Measurements from ENCODE around the gene SPOPL.

SPOPL gene

GRCh38 chr2:138548796-138549195 is 47.2 kb downstream of the SPOPL start:
- Histone ChIP-seq H3K9me3 (ENCODE audit: control insufficient read depth, insufficient read depth, low read depth, low read length) (no peaks in the 10 kb centered on the region), H3K4me1 (ENCODE audit: control insufficient read depth, insufficient read depth, low read length) (peaks cover 6% of the 10 kb centered on the region), H3K27ac (ENCODE audit: extremely low read depth, low read depth, low read length) (no peak overlapping the region), H3K4me3 (ENCODE audit: low read depth, low read length) (no peak overlapping the region), H3K36me3 (ENCODE audit: control insufficient read depth in 2 of 2, insufficient read depth in 1 of 2, low read length in 2 of 2) (peaks cover 12 to 18% of the 10 kb centered on the region in 2 experiments; a peak in 2 of 3 replicates)
- ChIA-PET POLR2A (interaction anchor here (0.7 kb wide), 1 partner anchor 83 kb away, joined by 10 read pairs; no protein-coding TSS in a partner anchor), CTCF (no interaction called here)
- no peak for TF ChIP-seq ZNF560 (tag by site-specific recombination; IDR thresholded peaks at IDR 0.05; ENCODE audit: borderline replicate concordance)
- TF ChIP-seq SP2 (tag by site-specific recombination; IDR thresholded peaks at IDR 0.05): no peak
- no peak for TF ChIP-seq ZNF112 (tag by site-specific recombination; IDR thresholded peaks at IDR 0.05)
- TF ChIP-seq, protein P1, sequence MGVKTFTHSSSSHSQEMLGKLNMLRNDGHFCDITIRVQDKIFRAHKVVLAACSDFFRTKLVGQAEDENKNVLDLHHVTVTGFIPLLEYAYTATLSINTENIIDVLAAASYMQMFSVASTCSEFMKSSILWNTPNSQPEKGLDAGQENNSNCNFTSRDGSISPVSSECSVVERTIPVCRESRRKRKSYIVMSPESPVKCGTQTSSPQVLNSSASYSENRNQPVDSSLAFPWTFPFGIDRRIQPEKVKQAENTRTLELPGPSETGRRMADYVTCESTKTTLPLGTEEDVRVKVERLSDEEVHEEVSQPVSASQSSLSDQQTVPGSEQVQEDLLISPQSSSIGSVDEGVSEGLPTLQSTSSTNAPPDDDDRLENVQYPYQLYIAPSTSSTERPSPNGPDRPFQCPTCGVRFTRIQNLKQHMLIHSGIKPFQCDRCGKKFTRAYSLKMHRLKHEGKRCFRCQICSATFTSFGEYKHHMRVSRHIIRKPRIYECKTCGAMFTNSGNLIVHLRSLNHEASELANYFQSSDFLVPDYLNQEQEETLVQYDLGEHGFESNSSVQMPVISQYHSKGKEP (tag by site-specific recombination; IDR thresholded peaks at IDR 0.05): no peak

- Histone ChIP-seq H3K4me1 (ENCODE audit: control insufficient read depth, insufficient read depth, low read length) (peaks cover 6% of the 10 kb centered on the region), H3K9me3 (ENCODE audit: control insufficient read depth, insufficient read depth, low read depth, low read length) (no peaks in the 10 kb centered on the region), H3K36me3 (ENCODE audit: control insufficient read depth in 2 of 2, insufficient read depth in 1 of 2, low read length in 2 of 2) (peaks cover 21 to 22% of the 10 kb centered on the region in 2 experiments; a peak in 2 of 3 replicates), H3K4me3 (ENCODE audit: low read depth, low read length) (no peak overlapping the region), H3K27ac (ENCODE audit: extremely low read depth, low read depth, low read length) (no peak overlapping the region)
- no peak for TF ChIP-seq ZNF221 (tag by site-specific recombination; IDR thresholded peaks at IDR 0.05; ENCODE audit: borderline replicate concordance)
- TF ChIP-seq ZXDB (tag by site-specific recombination; IDR thresholded peaks at IDR 0.05): no peak
- no peak for TF ChIP-seq IKZF3 (tag by site-specific recombination; IDR thresholded peaks at IDR 0.05)
- no peak for TF ChIP-seq KLF1 (tag by site-specific recombination; IDR thresholded peaks at IDR 0.05)
- no peak for TF ChIP-seq ZNF24 (tag by site-specific recombination; IDR thresholded peaks at IDR 0.05)
- TF ChIP-seq ZNF560 (tag by site-specific recombination; IDR thresholded peaks at IDR 0.05; ENCODE audit: borderline replicate concordance): no peak
- no peak for TF ChIP-seq ZNF146 (tag by site-specific recombination; IDR thresholded peaks at IDR 0.05)
- no peak for TF ChIP-seq ZNF426 (tag by site-specific recombination; IDR thresholded peaks at IDR 0.05)
- no peak for TF ChIP-seq ZNF654 (tag by site-specific recombination; IDR thresholded peaks at IDR 0.05; ENCODE audit: low read depth)
- no peak for TF ChIP-seq ZNF623 (tag by site-specific recombination; IDR thresholded peaks at IDR 0.05)
- no peak for TF ChIP-seq ZNF837 (tag by site-specific recombination; IDR thresholded peaks at IDR 0.05)
- TF ChIP-seq SP7 (tag by site-specific recombination; IDR thresholded peaks at IDR 0.05): no peak
- no peak for TF ChIP-seq ZNF324 (tag by site-specific recombination; IDR thresholded peaks at IDR 0.05)
- TF ChIP-seq, protein P2, sequence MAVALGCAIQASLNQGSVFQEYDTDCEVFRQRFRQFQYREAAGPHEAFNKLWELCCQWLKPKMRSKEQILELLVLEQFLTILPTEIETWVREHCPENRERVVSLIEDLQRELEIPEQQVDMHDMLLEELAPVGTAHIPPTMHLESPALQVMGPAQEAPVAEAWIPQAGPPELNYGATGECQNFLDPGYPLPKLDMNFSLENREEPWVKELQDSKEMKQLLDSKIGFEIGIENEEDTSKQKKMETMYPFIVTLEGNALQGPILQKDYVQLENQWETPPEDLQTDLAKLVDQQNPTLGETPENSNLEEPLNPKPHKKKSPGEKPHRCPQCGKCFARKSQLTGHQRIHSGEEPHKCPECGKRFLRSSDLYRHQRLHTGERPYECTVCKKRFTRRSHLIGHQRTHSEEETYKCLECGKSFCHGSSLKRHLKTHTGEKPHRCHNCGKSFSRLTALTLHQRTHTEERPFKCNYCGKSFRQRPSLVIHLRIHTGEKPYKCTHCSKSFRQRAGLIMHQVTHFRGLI (tag by site-specific recombination; IDR thresholded peaks at IDR 0.05): no peak
- no peak for TF ChIP-seq ZBTB20 (tag by site-specific recombination; IDR thresholded peaks at IDR 0.05)
- no peak for TF ChIP-seq SP2 (tag by site-specific recombination; IDR thresholded peaks at IDR 0.05)
- TF ChIP-seq, protein P1 (tag by site-specific recombination; IDR thresholded peaks at IDR 0.05): no peak
- ChIA-PET CTCF (interaction anchor here (0.9 kb wide), 1 partner anchor 277 kb away, joined by 3 read pairs; no protein-coding TSS in a partner anchor), POLR2A (no interaction called here)
Observed at GRCh38 chr2:138550172-138550571, 48.6 kb downstream of the SPOPL start.
